ENCODE data around the gene ABCD3. TPM values are rescaled to one million over a fixed set of nuclear protein-coding genes. Genes with fewer than 3 reads are reported as not detected.

ABCD3 gene
- total RNA-seq, 1 experiment from 2014 or later, result 45.3 TPM

- DNase-seq (ENCODE audit: low read depth), result no peak
Observed at GRCh38 chr1:94462606-94463005, 44.4 kb downstream of the ABCD3 start.

- DNase-seq (ENCODE audit: low read depth), result no peak
Observed at GRCh38 chr1:94463056-94463764, 45.0 kb downstream of the ABCD3 start.

- peak; percentile 62 for DNase-seq (ENCODE audit: low read depth)
Observed at GRCh38 chr1:94463765-94464330, 45.7 kb downstream of the ABCD3 start.

- no peak for DNase-seq (ENCODE audit: low read depth)
Observed at GRCh38 chr1:94468708-94469107, 50.5 kb downstream of the ABCD3 start.

- DNase-seq (ENCODE audit: low read depth), result no peak
Observed at GRCh38 chr1:94471271-94471670, 53.1 kb downstream of the ABCD3 start.

GRCh38 chr1:94475232-94475631 lies 57.0 kb downstream of the ABCD3 start:
- no peak for DNase-seq (ENCODE audit: low read depth)

- no peak for DNase-seq (ENCODE audit: low read depth)
Observed at GRCh38 chr1:94479682-94480081, 61.5 kb downstream of the ABCD3 start.

- peak; percentile 68 for DNase-seq (ENCODE audit: low read depth)
Observed at GRCh38 chr1:94481473-94481933, 63.3 kb downstream of the ABCD3 start.

GRCh38 chr1:94486990-94487389 lies 68.8 kb downstream of the ABCD3 start:
- DNase-seq (ENCODE audit: low read depth), result no peak

- DNase-seq (ENCODE audit: low read depth), result no peak
Observed at GRCh38 chr1:94490556-94490955, 72.4 kb downstream of the ABCD3 start.

- no peak for DNase-seq (ENCODE audit: low read depth)
Observed at GRCh38 chr1:94496076-94496755, 78.0 kb downstream of the ABCD3 start.

GRCh38 chr1:94501426-94501825 lies 83.2 kb downstream of the ABCD3 start:
- no peak for DNase-seq (ENCODE audit: low read depth)

- no peak for DNase-seq (ENCODE audit: low read depth)
Observed at GRCh38 chr1:94501935-94502334, 83.7 kb downstream of the ABCD3 start.

- no peak for DNase-seq (ENCODE audit: low read depth)
Observed at GRCh38 chr1:94503153-94503552, 85.0 kb downstream of the ABCD3 start.

- DNase-seq (ENCODE audit: low read depth), result no peak
Observed at GRCh38 chr1:94504601-94505000, 86.4 kb downstream of the ABCD3 start.

GRCh38 chr1:94512816-94513215 lies 94.6 kb downstream of the ABCD3 start:
- DNase-seq (ENCODE audit: low read depth), result no peak

GRCh38 chr1:94514095-94514727 lies 96.0 kb downstream of the ABCD3 start:
- peak; percentile 40 for DNase-seq (ENCODE audit: low read depth)

GRCh38 chr1:94515296-94515947 lies 97.2 kb downstream of the ABCD3 start:
- no peak for DNase-seq (ENCODE audit: low read depth)

GRCh38 chr1:94519351-94519750 lies 101.2 kb downstream of the ABCD3 start:
- no peak for DNase-seq (ENCODE audit: low read depth)

GRCh38 chr1:94522304-94522703 lies 104.1 kb downstream of the ABCD3 start:
- peak; percentile 64 for DNase-seq (ENCODE audit: low read depth)

GRCh38 chr1:94524531-94524930 lies 106.3 kb downstream of the ABCD3 start:
- DNase-seq (ENCODE audit: low read depth), result no peak

Data from LHCN-M2 (cell line).